Activated T-helper 1 cell treated with anti-CD3 and anti-CD28 coated beads, Interleukin-12 subunit alpha, Interleukin-12 subunit beta, Interleukin-2, Interleukin-4 antibody, amounts not matched to agents 30 ng/mL and 10 ng/mL and 1 ng/mL, durations not matched to agents 14 hours and 24 hours and 36 hours (primary cell): ENCODE data around the gene CST7. TPM values are rescaled to one million over a fixed set of nuclear protein-coding genes. Genes with fewer than 3 reads are reported as not detected.

Experiments
- DNase-seq: peaks from one replicate; pipeline ENCODE4 v3.0.0; 2021; ENCODE audit warnings: low spot score
- H3K27ac Mint-ChIP-seq: one replicate; pipeline ENCODE4 v1.8.0; 2021; ENCODE audit warnings: mild to moderate bottlenecking, mixed read lengths
- H3K27me3 Mint-ChIP-seq: one replicate; pipeline ENCODE4 v1.8.0; 2022; ENCODE audit warnings: mild to moderate bottlenecking, moderate library complexity, mixed read lengths; ENCODE audit not compliant: insufficient read depth
- H3K36me3 Mint-ChIP-seq: one replicate; pipeline ENCODE4 v1.8.0; 2021; ENCODE audit warnings: low read depth, mixed read lengths
- H3K4me1 Mint-ChIP-seq: one replicate; pipeline ENCODE4 v1.8.0; 2021; ENCODE audit warnings: low read depth, mixed read lengths
- H3K4me3 Mint-ChIP-seq: one replicate; pipeline ENCODE4 v1.8.0; 2021; ENCODE audit warnings: mild to moderate bottlenecking, moderate library complexity, mixed read lengths
- H3K9me3 Mint-ChIP-seq: one replicate; pipeline ENCODE4 v1.8.0; 2021; ENCODE audit warnings: mixed read lengths
- intact Hi-C: fragments of 100-400 bp; cut with micrococcal nuclease; formaldehyde crosslinking; loops from one replicate; pipeline ENCODE4 v1.15.1; 2024
- total RNA-seq: library from RNA; stranded (reverse); gene quantifications from 2 replicates; pipeline ENCODE4 v1.2.3, GENCODE V29; 2022

Gene CST7
- total RNA-seq, 1 donor from 2014 or later = 133 TPM

DNA sequence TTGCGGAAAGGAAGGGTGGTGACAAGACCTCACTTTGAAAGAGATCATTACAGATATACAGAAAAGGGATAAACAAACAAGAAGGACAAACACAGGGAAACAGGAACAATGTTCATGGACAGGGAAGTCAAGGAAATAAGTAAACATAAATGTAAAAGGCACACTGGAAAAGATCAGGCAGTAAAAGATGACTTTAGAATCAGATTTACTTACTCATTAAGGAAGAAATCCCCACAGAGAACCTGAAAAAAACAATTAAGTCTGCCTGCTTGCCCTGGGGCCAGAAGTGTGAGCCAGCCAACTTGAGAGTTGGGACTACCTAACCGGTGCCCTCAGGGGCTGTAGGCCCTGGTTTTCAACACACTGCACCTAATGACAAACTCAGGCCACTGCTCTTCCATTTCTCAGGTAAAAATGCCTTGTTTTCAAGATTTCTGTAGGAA lies 41.8 kb downstream of the CST7 start:
- peaks cover 69% of the 10 kb centered on the region for H3K4me1 Mint-ChIP-seq
- no peak for DNase-seq
- peak overlapping the region; percentile 99 for H3K4me3 Mint-ChIP-seq
- H3K36me3 Mint-ChIP-seq = peaks cover 24% of the 10 kb centered on the region
- intact Hi-C loops = loop anchor here (5.0 kb wide), 3 partner anchors 59 to 1629 kb away; partner anchors contain the start of genes GZF1 and NANP
- H3K9me3 Mint-ChIP-seq = no peaks in the 10 kb centered on the region
- no peaks in the 10 kb centered on the region for H3K27me3 Mint-ChIP-seq
- peak overlapping the region; percentile 18 for H3K27ac Mint-ChIP-seq

DNA sequence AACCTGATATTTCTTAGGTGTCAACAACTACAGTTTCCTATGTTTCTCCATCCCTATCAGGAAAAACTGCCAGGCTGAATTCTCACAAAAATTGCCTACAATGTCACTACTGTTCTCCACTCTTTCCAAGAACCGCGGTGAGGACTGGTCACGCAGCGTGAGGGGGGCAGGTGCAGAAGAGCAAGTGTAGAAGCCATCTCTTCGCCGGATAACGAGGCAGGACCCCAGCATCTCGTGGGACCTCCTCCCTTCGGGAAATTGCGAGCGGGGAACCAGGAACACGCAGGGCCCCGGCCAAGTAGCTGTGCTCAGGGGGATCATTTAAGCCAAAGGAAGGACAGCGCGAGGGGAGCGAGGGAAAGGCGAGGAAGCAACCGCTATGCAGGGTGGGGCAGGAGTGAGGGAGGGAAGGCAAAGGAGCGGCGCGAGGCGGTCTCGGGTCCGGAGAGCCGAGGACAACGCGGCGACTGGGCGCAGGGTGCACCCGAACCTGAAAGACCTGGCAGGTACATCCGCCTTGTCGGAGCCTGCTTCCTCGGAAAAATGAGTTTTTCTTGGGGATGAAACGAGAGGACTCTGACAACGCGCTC lies 42.9 kb downstream of the CST7 start:
- Mint-ChIP-seq H3K27me3 (peaks cover 7% of the 10 kb centered on the region), H3K36me3 (peaks cover 24% of the 10 kb centered on the region), H3K9me3 (no peaks in the 10 kb centered on the region), H3K4me3 (peak overlapping the region; percentile 99), H3K27ac (peak overlapping the region; percentile 94), H3K4me1 (peaks cover 59% of the 10 kb centered on the region)
- no peak for DNase-seq
- intact Hi-C loops = loop anchor here (1.0 to 5.0 kb wide), 8 partner anchors 43 to 1630 kb away; partner anchors contain the start of genes CST7, ENTPD6, GZF1 and NANP

DNA sequence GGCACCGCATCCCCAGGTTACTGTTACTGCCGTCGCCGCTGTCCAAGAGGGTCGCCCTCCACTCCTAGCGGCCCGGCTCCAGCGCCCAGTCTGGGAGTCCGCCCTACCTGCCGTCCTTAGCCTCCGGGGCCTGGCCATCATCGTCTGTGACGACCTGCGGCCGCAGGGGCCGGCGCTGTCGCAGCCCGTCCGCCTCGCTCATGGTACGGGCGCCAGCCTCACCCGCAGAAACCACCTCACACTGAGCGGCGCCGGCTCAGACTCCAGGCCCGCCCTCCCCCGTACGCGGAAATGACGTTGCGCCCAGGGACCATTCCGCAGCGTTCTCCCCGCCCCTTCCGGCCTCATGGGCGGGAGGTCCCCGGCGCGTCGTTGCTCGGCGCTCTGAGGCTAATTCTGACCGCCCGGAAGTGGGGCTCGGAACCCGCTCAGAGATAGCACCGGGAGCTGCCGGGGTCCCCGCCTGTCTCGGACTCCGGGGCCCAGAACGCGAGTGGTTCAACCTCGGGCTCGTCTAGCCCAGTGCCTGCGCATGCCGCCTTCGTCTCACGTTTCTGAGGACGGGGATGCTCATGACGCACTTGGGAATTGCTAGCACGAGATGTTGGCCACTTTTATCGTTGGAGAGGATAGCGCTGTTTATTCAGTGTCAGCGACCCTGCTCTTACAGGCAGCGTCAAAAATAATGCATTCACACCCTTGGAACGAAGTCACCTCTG lies 43.6 kb downstream of the CST7 start, which contains the start of gene APMAP:
APMAP (minus strand) TSS at position 265 of the 719 bp plus-strand sequence; CDS start at position 202, 63 bp downstream.
- peak; percentile 95 for DNase-seq
- peaks cover 52% of the 10 kb centered on the region for H3K4me1 Mint-ChIP-seq
- H3K4me3 Mint-ChIP-seq = peak within 1 kb of the TSS; percentile 99
- H3K9me3 Mint-ChIP-seq = no peaks in the 10 kb centered on the region
- peaks cover 21% of the 10 kb centered on the region for H3K36me3 Mint-ChIP-seq
- peaks cover 10% of the 10 kb centered on the region for H3K27me3 Mint-ChIP-seq
- H3K27ac Mint-ChIP-seq = peak within 1 kb of the TSS; percentile 94
- intact Hi-C loops = loop anchor here (1.0 to 5.0 kb wide), 9 partner anchors 43 to 1630 kb away; partner anchors contain the start of genes CST7, ENTPD6, GINS1 and GZF1

DNA sequence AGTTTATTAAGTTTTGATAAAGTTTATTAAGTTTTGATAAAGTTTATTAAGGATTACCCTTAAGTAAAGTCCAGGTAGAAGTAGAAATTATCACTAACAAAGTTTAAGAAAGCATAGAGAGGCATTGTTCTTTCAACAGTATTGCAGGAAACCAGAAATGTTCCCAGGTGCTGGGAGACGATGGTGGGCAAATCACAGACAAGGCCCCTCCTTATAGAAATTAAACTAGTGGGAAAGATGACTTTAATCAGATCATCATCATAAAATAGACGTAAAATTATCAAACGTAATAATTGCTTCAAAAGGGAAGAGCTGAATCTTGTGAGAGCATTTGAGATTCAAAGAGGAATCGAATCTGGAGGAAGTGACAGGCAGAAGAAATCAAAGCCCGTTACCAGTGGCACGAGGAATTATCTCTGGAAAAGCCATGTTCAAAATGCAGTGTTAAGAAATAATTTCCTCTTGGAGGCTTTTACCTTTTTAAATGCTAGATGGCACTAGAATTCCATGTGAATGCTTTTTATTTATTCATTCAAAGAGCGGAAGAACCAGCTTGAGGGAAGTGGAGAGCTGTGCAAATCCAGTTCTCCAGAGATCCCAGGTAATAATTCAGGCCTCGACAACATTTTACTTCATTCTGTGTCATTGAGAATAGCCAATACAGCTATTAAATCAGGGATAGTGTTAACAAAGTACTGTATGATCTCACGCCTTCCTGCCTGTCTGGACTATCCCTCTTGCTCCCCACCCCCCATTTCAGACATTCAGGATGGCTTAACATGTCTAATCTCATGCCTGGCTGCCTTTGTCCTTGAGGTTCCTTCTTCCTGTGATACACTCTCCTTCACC lies 44.5 kb downstream of the CST7 start:
- Mint-ChIP-seq H3K4me1 (peaks cover 45% of the 10 kb centered on the region), H3K27ac (no peak overlapping the region), H3K27me3 (peaks cover 15% of the 10 kb centered on the region), H3K9me3 (no peaks in the 10 kb centered on the region), H3K4me3 (peak overlapping the region; percentile 99), H3K36me3 (peaks cover 17% of the 10 kb centered on the region)
- no peak for DNase-seq
- intact Hi-C loops = loop anchor here (1.0 to 5.0 kb wide), 8 partner anchors 61 to 1631 kb away; partner anchors contain the start of genes GINS1, GZF1 and NANP

DNA sequence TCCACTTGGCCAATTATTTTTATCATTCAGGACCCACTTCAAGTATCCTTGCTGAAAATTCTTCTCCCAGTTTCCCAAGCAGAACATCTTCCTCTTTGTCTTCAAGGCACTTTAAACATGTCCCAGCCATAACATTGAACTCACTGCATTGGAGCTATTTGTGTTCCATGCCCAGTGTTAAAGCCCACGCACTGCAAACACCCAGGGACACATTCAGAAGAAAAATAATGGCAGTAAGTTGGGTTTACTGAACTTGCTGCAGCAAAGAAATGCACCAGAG lies 45.1 kb downstream of the CST7 start:
- DNase-seq = no peak
- Mint-ChIP-seq H3K9me3 (no peaks in the 10 kb centered on the region), H3K36me3 (peaks cover 13% of the 10 kb centered on the region), H3K27me3 (peaks cover 19% of the 10 kb centered on the region), H3K4me3 (peak overlapping the region; percentile 31), H3K27ac (peak overlapping the region; percentile 6), H3K4me1 (peaks cover 40% of the 10 kb centered on the region)
- intact Hi-C loops = loop anchor here (1.0 to 5.0 kb wide), 6 partner anchors 62 to 1632 kb away; partner anchors contain the start of genes GZF1 and NANP

DNA sequence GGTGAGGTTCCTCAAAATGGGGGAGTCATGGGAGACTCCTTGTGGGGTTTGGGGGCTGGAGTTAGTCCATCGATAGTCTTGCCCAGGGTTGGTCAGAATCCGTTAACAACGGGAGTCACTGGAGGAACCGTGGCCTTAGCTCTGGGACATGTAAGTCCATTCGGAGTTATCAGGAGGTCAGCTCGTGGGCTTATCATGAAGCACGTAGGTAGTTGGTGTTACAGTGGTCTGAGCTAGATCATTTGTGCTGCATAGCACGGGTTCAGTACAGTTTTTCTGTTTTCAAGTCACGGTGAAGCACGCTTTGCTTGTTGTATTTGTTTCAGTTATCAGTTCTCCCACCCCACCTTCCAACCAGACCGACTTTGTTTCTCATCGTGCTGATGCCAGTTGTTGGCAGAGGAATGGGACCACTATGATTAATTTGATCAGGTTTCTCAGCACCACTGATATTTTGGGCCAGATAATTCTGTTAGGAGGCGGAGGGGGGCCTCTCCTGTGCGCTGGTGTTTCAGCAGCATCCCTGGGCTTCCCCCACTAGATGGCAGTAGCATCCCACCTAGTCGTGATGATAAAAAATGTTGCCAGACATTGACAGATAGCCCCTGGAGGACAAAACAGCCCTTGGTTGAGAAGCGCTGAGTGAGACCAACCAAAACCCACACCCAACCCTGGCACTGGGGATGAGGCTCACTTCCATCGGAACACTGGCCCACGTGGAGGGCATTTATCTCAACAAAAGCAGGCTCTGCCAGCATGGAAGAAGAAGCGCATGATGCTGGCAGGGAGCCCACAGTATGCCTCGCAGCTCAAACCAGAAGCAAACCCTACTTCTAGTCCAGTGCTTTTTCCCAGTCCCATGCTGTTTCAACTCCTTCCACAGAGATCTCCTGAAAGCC lies 45.6 kb downstream of the CST7 start:
- Mint-ChIP-seq H3K27ac (no peak overlapping the region), H3K4me1 (peaks cover 37% of the 10 kb centered on the region), H3K27me3 (peaks cover 19% of the 10 kb centered on the region), H3K4me3 (peak overlapping the region; percentile 24), H3K9me3 (no peaks in the 10 kb centered on the region), H3K36me3 (peaks cover 11% of the 10 kb centered on the region)
- intact Hi-C loops = loop anchor here (1.0 to 5.0 kb wide), 9 partner anchors 62 to 1632 kb away; partner anchors contain the start of genes GZF1 and NANP
- DNase-seq = peak; percentile 68

DNA sequence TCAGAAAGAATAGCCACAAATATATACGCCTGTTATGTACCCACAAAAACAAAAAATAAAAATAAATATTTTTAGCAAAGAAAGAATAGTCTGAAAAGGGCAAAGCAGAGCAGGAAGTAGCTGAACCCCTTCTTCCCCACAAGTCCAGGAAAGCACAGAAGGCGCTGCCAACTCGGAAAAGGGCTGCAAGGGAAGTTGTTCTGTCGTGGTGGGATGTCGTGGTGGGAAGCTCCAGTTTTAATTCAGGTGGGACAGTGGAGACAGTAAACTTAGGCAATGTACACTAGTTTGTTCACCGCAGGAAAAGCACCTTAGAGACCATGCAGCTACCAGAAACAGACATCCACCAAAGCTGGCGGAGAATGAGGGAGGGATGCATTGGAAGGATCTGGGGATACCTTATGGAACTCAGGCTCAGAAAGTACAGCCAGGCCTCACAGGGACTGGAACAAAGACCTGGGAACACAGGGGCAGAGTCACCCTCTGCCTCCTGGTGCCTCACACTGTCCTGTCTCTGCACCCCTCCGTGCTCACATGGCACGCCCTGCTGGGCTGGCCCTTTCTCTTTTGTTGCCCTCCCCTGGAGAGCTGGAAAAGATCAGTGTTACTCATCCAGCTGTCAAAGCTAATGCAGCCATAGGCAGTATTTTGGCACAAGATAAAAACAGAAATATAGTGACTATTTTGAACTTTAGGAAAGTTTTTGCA lies 46.8 kb downstream of the CST7 start:
- Mint-ChIP-seq H3K27me3 (peaks cover 22% of the 10 kb centered on the region), H3K4me1 (peaks cover 26% of the 10 kb centered on the region), H3K4me3 (no peak overlapping the region), H3K27ac (no peak overlapping the region), H3K9me3 (no peaks in the 10 kb centered on the region), H3K36me3 (peaks cover 5% of the 10 kb centered on the region)
- no peak for DNase-seq
- intact Hi-C loops = loop anchor here (1.0 to 2.0 kb wide), 5 partner anchors 69 to 403 kb away; no protein-coding TSS in a partner anchor

DNA sequence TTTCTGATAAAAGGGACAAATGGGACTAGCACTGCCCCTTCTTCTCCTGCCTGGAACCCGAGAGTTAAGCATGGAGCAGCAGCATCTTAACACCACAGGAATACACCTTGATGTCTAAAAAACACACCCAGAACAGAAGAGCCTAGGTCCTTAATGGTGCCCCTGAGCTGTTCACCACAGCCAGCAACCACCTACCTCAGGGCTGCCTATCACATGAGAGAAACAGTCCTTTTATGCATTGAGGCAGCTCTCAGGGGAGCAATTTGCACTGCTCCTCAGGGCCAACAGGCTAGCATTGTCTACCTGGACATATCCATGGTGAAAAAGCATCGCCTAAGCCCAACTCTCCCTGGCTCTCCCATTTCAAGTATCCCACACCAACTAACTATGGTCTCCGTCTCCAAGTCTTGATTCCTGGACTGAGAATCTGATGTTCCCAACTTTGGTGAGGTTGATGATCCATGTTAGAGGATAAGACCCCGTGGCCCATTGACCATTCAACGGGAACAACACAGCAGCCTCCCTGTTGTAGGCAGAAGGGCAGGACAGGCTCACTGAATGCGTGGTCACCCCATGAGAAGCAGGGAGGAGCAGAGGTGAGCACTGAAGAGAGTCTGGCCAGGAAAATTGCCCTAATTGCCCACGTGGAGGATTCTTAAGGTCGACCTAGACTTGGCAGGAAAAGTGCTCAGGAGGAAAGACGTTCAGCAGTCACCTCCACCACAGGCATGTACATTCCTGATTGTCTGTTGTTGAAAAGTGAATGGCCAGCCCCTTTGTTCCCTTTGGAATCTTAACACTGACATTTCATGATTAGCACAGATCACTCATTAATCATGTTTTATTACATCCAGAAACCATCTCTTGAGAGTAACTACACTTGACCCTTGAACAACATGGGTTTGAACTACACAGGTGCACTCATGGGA lies 47.6 kb downstream of the CST7 start:
- intact Hi-C loops = no loop called here

DNA sequence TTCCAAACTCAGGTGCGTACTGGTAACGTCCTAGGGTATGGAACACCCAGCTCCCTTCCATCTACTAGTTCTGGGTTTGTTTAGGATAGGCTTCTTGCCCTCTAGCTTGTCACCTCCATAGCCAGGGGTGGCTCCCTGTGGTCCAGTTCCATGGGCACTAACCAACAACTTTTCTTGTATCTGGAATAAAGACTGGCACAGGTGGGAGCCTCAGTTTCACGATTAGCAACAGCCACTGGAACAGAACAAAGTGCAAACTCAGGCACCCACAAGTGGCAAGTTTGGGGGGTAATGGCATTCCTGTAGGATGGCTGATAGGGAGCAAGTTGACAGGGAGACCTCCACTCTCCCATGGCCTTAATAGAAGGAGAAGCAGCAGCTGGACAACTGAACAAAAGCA lies 49.1 kb downstream of the CST7 start:
- Mint-ChIP-seq H3K9me3 (no peaks in the 10 kb centered on the region), H3K4me3 (no peak overlapping the region), H3K27ac (no peak overlapping the region), H3K36me3 (no peaks in the 10 kb centered on the region), H3K4me1 (peaks cover 14% of the 10 kb centered on the region), H3K27me3 (peaks cover 22% of the 10 kb centered on the region)
- intact Hi-C loops = no loop called here
- no peak for DNase-seq

More for the DNA sequence above, 47.6 kb downstream of the CST7 start:
- Mint-ChIP-seq H3K27me3 (peaks cover 22% of the 10 kb centered on the region), H3K9me3 (no peaks in the 10 kb centered on the region), H3K27ac (no peak overlapping the region), H3K36me3 (peaks cover 3% of the 10 kb centered on the region), H3K4me3 (no peak overlapping the region), H3K4me1 (peaks cover 17% of the 10 kb centered on the region)
- DNase-seq = no peak

DNA sequence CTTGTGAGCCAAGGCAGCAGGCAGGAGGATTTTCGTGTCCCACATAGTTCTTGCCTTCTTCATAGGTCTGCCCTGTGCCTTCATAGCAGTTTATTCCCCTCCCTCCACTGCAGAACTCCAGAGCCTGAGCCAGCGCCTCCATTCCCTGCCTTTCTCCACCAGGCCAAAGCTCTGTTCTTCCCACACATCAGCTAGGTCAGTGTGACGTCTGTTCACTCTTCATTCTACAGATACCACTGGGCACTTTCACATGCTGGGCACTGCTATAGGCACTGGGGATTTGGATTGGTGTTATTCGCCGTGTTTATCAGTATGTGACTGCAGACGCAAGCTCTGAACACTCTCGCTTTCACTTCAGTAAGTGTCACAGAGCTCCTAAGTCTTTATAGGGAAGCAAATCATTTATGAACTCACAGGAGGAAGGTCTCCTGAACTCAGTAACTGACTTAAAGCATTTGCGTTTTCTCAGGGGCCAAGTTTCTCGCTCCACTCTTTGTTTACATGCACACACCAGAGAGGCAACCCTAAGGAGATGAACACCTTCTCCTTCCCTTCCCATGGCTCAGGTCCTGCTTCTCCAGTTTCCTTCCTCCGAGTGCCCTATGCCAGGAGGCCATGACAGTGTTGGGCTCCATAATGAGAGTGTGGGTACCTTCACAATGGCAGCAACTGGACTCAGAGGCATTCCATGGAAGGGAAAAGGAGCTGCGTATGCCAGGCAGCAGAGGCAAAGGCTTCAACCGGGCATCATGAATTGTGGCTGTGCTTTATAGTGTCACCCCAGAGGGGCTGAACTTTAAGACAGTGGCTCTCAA lies 49.8 kb downstream of the CST7 start:
- no peaks in the 10 kb centered on the region for H3K36me3 Mint-ChIP-seq
- no peak for DNase-seq
- intact Hi-C loops = no loop called here
- H3K9me3 Mint-ChIP-seq = no peaks in the 10 kb centered on the region
- H3K27ac Mint-ChIP-seq = no peak overlapping the region
- H3K4me3 Mint-ChIP-seq = no peak overlapping the region
- H3K27me3 Mint-ChIP-seq = peaks cover 22% of the 10 kb centered on the region
- peaks cover 13% of the 10 kb centered on the region for H3K4me1 Mint-ChIP-seq
